ENCODE measurements around the gene PLA1A. TPM values are rescaled to one million over a fixed set of nuclear protein-coding genes. Genes with fewer than 3 reads are reported as not detected.
A peak's percentile ranks its signal among the peaks of the same experiment; 100 is the strongest.

Gene PLA1A
- total and polyA plus RNA-seq, 12 donors: 0.55 to 19.3 (median 1.9) TPM

DNA sequence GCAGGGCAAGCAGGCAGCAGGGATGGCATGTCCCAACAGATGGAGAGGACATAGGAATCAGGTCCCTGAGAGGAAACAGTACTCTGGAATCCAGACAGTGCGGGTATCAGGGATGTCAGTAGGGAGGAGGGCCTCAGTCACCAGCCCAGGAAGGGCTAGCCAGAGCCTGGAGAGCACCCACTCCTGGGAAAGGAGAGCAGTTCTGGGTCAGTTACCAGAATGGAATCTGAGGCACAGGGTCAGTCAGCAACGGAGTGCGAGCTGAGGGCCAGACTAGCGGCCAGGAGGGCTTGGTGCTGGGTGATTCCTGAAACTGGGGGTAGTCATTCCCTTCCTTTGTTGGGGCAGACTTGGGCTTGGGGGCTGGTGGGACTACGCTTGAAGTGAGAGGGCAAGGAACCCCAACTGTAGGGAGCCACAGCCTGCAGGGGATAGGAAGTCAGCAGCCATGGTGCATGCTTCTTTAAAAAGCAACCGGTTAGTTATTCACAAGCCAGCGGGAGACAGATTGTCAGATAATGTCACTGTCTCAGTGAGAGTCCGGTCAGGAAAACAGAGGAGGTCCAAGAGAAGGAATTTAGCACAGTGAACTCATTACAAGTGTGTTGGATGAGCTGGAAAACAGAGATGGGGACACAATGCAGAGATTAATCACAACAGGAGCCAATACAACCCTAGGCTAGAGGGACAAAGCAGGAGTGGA lies 27.9 kb downstream of the PLA1A start:
- Histone ChIP-seq H3K4me1 (peaks cover 3 to 55% (median 42%) of the 10 kb centered on the region in 9 donors), H3K4me3 (no peak overlapping the region), H3K9me3 (no peaks in the 10 kb centered on the region), H3K36me3 (no peaks in the 10 kb centered on the region), H3K27me3 (no peaks in the 10 kb centered on the region), H3K27ac (peak overlapping the region in 1 of 10 donors; percentile 10)
- WGBS, 2 donors: 66% methylated on average over 8 of the region's 8 CpGs
- intact Hi-C loops (cut with DNase I): no loop called here
- TF ChIP-seq, protein P1, sequence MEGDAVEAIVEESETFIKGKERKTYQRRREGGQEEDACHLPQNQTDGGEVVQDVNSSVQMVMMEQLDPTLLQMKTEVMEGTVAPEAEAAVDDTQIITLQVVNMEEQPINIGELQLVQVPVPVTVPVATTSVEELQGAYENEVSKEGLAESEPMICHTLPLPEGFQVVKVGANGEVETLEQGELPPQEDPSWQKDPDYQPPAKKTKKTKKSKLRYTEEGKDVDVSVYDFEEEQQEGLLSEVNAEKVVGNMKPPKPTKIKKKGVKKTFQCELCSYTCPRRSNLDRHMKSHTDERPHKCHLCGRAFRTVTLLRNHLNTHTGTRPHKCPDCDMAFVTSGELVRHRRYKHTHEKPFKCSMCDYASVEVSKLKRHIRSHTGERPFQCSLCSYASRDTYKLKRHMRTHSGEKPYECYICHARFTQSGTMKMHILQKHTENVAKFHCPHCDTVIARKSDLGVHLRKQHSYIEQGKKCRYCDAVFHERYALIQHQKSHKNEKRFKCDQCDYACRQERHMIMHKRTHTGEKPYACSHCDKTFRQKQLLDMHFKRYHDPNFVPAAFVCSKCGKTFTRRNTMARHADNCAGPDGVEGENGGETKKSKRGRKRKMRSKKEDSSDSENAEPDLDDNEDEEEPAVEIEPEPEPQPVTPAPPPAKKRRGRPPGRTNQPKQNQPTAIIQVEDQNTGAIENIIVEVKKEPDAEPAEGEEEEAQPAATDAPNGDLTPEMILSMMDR (IDR thresholded peaks at IDR 0.05): no peak
- ATAC-seq (no peak), DNase-seq (no peak)

DNA sequence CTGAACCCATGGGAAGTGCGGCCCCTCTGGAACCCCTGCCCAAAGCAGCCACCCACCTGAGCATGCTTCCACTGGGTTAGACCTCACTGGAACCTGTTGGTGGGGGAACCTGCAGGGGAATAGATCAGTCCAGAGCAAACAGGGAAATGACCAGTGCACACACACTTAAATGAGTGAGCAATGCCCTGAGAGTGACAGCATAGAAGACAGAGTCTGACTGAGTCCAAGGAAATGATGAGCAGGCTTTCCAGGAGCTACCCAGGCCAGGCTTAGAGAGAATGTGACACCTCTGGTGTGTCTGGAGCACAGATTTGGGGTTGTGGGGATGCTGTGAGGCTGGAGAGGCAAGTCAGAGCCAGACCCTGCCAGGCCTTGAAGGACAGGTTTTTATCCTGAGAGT lies 28.5 kb downstream of the PLA1A start:
- Histone ChIP-seq H3K9me3 (no peaks in the 10 kb centered on the region), H3K36me3 (no peaks in the 10 kb centered on the region), H3K4me1 (peaks cover 3 to 60% (median 48%) of the 10 kb centered on the region in 9 donors), H3K4me3 (no peak overlapping the region), H3K27me3 (no peaks in the 10 kb centered on the region), H3K27ac (peak overlapping the region in 2 of 10 donors; percentile 5 to 10)
- ATAC-seq (no peak), DNase-seq (no peak)
- 94 to 95% methylated on average over 1 of the region's 1 CpG for WGBS, 2 donors
- TF ChIP-seq, protein P1 (IDR thresholded peaks at IDR 0.05): no peak
- intact Hi-C loops (cut with DNase I): no loop called here

DNA sequence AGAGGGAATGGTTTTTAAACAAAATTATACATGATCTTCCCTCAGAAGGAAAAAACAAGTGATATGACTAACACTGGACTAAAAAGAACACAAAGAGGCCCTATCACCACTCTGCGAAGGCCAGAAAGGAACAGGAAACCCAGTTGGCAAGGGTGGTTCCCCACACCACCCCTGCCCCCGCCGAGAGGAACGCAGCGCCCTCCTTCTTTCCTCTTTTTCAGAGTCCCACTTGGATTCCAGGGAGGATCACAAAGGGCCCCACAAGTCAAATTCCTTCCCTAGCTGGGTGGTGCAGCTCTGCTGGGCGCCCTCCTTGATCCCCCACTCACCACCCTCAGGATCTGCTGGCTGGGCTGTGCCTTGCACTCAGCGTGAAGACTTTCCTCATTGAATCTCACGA lies 29.8 kb downstream of the PLA1A start:
- TF ChIP-seq, protein P1 (IDR thresholded peaks at IDR 0.05): no peak
- H3K4me3 ChIP-seq: no peak overlapping the region
- intact Hi-C loops (cut with DNase I): no loop called here
- ATAC-seq (peak in 4 of 8 donors; percentile 5 to 47 (median 38)), DNase-seq (no peak)
- WGBS, 2 donors: 64 to 78% methylated on average over 8 of the region's 8 CpGs
- H3K4me1 ChIP-seq: peaks cover 3 to 70% (median 59%) of the 10 kb centered on the region in 9 donors
- H3K9me3 ChIP-seq: no peaks in the 10 kb centered on the region
- H3K27ac ChIP-seq: peak overlapping the region in 7 of 10 donors; percentile 1 to 84 (median 66)
- no peaks in the 10 kb centered on the region for H3K27me3 ChIP-seq
- H3K36me3 ChIP-seq: no peaks in the 10 kb centered on the region

DNA sequence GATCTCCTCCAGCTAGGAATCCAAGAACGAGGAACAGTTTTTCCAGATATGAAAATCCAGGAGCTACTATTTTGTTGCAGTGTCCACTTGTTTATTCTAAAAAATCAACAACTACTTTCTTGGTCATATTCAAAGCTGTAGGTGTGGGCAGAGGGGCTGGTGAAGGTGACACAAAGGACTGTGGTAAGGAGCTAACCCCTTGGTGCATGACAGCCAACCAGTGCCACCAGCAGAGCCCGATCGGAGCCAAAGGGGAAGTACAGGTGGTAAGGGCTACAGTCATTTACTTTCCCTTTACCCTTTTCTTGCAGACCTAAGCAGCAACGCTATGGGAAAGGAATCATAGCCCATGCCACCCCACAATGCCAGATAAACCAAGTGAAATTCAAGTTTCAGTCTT lies 30.7 kb downstream of the PLA1A start:
- intact Hi-C loops (cut with DNase I): no loop called here
- WGBS, 2 donors: 86 to 87% methylated on average over 4 of the region's 4 CpGs
- H3K36me3 ChIP-seq: no peaks in the 10 kb centered on the region
- no peaks in the 10 kb centered on the region for H3K27me3 ChIP-seq
- ATAC-seq: no peak
- peak overlapping the region in 8 of 10 donors; percentile 23 to 84 (median 64) for H3K27ac ChIP-seq
- peaks cover 3 to 75% (median 59%) of the 10 kb centered on the region in 9 donors for H3K4me1 ChIP-seq
- TF ChIP-seq, protein P1 (IDR thresholded peaks at IDR 0.05): no peak
- no peak for DNase-seq
- no peaks in the 10 kb centered on the region for H3K9me3 ChIP-seq
- H3K4me3 ChIP-seq: no peak overlapping the region

Data from heart right ventricle (tissue), 16 donors.